Erythroblast (primary cell): ENCODE measurements around the gene DHX16.

Source experiments
- DNase-seq, 2 experiments: peaks; one replicate each; lab custom pipeline; 2025; lab: John Stamatoyannopoulos, UW
- GATA1 ChIP-seq: IDR thresholded peaks from 2 replicates; pipeline ENCODE4 v1.6.1; 2011; ENCODE audit warnings: low read depth, mild to moderate bottlenecking, control low read depth, low read length, moderate library complexity
- POLR2A ChIP-seq: IDR thresholded peaks from 2 replicates; pipeline ENCODE4 v1.6.1; 2011; ENCODE audit warnings: mild to moderate bottlenecking, low read length

DHX16 gene

GRCh38 chr6:30711758-30712380 lies 39.1 kb upstream of the DHX16 start:
- TF ChIP-seq POLR2A (no peak), GATA1 (no peak)
- no peak for DNase-seq

- TF ChIP-seq POLR2A (no peak), GATA1 (no peak)
- no peak for DNase-seq
These were observed 36.5 kb upstream of the DHX16 start for GRCh38 chr6:30709101-30709868.

- TF ChIP-seq POLR2A: no peak
- TF ChIP-seq GATA1: no peak
- DNase-seq: no peak
These were observed 34.6 kb upstream of the DHX16 start for GRCh38 chr6:30707281-30707850.

GRCh38 chr6:30705620-30706019 lies 32.8 kb upstream of the DHX16 start:
- no peak for DNase-seq
- TF ChIP-seq GATA1 (no peak), POLR2A (no peak)

GRCh38 chr6:30703821-30704220 lies 31.0 kb upstream of the DHX16 start:
- TF ChIP-seq GATA1 (no peak), POLR2A (no peak)
- DNase-seq: no peak

GRCh38 chr6:30703011-30703410 lies 30.2 kb upstream of the DHX16 start:
- TF ChIP-seq POLR2A (no peak), GATA1 (no peak)

GRCh38 chr6:30700340-30700739 lies 27.5 kb upstream of the DHX16 start:
- TF ChIP-seq GATA1 (no peak), POLR2A (no peak)
- no peak for DNase-seq

More at GRCh38 chr6:30703011-30703410, 30.2 kb upstream of the DHX16 start:
- no peak for DNase-seq

- no peak for TF ChIP-seq GATA1
- TF ChIP-seq POLR2A: no peak
- DNase-seq: no peak
These were observed 23.6 kb upstream of the DHX16 start for GRCh38 chr6:30696432-30696831.

GRCh38 chr6:30691208-30691847 lies 18.5 kb upstream of the DHX16 start:
- no peak for DNase-seq
- TF ChIP-seq GATA1 (no peak), POLR2A (peak; percentile 9)

GRCh38 chr6:30690403-30691207 lies 17.8 kb upstream of the DHX16 start, which contains the start of gene NRM:
NRM (minus strand) TSS chr6:30690984; CDS start chr6:30690974, 10 bp downstream.
- TF ChIP-seq POLR2A (peak; percentile 41), GATA1 (no peak)
- DNase-seq: peak; percentile 76 to 85

GRCh38 chr6:30689985-30690384 lies 17.2 kb upstream of the DHX16 start:
- TF ChIP-seq POLR2A (no peak), GATA1 (no peak)
- no peak for DNase-seq

GRCh38 chr6:30689022-30689865 lies 16.4 kb upstream of the DHX16 start:
- TF ChIP-seq POLR2A: no peak
- TF ChIP-seq GATA1: no peak
- no peak for DNase-seq

GRCh38 chr6:30688569-30688968 lies 15.8 kb upstream of the DHX16 start:
- no peak for DNase-seq
- TF ChIP-seq GATA1: no peak
- TF ChIP-seq POLR2A: no peak
